GM19023 (cell line): ENCODE measurements around the gene SLC17A2.
"Not testable (repeated sequence)": the region's sequence is repeated elsewhere in the genome, so short reads cannot be mapped to it uniquely, and the experiment has no call there.

Experiments
- ATAC-seq: cut with Tn5 transposase; IDR thresholded peaks from one replicate; pipeline ENCODE4 v1.9.1; 2021; ENCODE audit warnings: mild to moderate bottlenecking, moderate library complexity; ENCODE audit not compliant: unreplicated experiment

The SLC17A2 gene

GRCh38 chr6:25952535-25952934, 22.0 kb upstream of the SLC17A2 start:
- ATAC-seq = no peak

- ATAC-seq = no peak
Observed at GRCh38 chr6:25951296-25952032, 21.0 kb upstream of the SLC17A2 start.

- ATAC-seq = no peak
Observed at GRCh38 chr6:25950297-25950696, 19.8 kb upstream of the SLC17A2 start.

- ATAC-seq = no peak
Observed at GRCh38 chr6:25949695-25950094, 19.2 kb upstream of the SLC17A2 start.

- ATAC-seq = not testable (repeated sequence)
Observed at GRCh38 chr6:25947492-25947891, 17.0 kb upstream of the SLC17A2 start.

GRCh38 chr6:25946631-25947030, 16.1 kb upstream of the SLC17A2 start:
- ATAC-seq = no peak

GRCh38 chr6:25945738-25946137, 15.2 kb upstream of the SLC17A2 start:
- not testable (repeated sequence) for ATAC-seq

GRCh38 chr6:25944688-25945574, 14.4 kb upstream of the SLC17A2 start:
- peak; percentile 96 for ATAC-seq

GRCh38 chr6:25943887-25944286, 13.4 kb upstream of the SLC17A2 start:
- no peak for ATAC-seq

- ATAC-seq = no peak
Observed at GRCh38 chr6:25942561-25943147, 12.2 kb upstream of the SLC17A2 start.

GRCh38 chr6:25939593-25939992, 9.1 kb upstream of the SLC17A2 start:
- no peak for ATAC-seq

- ATAC-seq = no peak
Observed at GRCh38 chr6:25935953-25936352, 5.5 kb upstream of the SLC17A2 start.

GRCh38 chr6:25934735-25935313, 4.3 kb upstream of the SLC17A2 start:
- no peak for ATAC-seq

- no peak for ATAC-seq
Observed at GRCh38 chr6:25934156-25934555, 3.7 kb upstream of the SLC17A2 start.

- no peak for ATAC-seq
Observed at GRCh38 chr6:25931411-25931709, 869 bp upstream of the SLC17A2 start.

GRCh38 chr6:25929785-25930184, 706 bp downstream of the SLC17A2 start:
- not testable (repeated sequence) for ATAC-seq

GRCh38 chr6:25928562-25929324, 1.7 kb downstream of the SLC17A2 start:
- no peak for ATAC-seq

- ATAC-seq = no peak
Observed at GRCh38 chr6:25927756-25928216, 2.7 kb downstream of the SLC17A2 start.

- no peak for ATAC-seq
Observed at GRCh38 chr6:25927178-25927577, 3.3 kb downstream of the SLC17A2 start.

GRCh38 chr6:25925876-25926275, 4.6 kb downstream of the SLC17A2 start:
- no peak for ATAC-seq

GRCh38 chr6:25922301-25922700, 8.2 kb downstream of the SLC17A2 start:
- ATAC-seq = no peak
